GM21528 (cell line): ENCODE measurements around the gene NUDT21.
"Not testable (repeated sequence)": the region's sequence is repeated elsewhere in the genome, so short reads cannot be mapped to it uniquely, and the experiment has no call there.

ENCODE experiments used
- ATAC-seq: cut with Tn5 transposase; IDR thresholded peaks from one replicate; pipeline ENCODE4 v1.9.1; 2021; ENCODE audit warnings: mild to moderate bottlenecking, moderate library complexity; ENCODE audit not compliant: unreplicated experiment, low FRiP score

The NUDT21 gene

DNA sequence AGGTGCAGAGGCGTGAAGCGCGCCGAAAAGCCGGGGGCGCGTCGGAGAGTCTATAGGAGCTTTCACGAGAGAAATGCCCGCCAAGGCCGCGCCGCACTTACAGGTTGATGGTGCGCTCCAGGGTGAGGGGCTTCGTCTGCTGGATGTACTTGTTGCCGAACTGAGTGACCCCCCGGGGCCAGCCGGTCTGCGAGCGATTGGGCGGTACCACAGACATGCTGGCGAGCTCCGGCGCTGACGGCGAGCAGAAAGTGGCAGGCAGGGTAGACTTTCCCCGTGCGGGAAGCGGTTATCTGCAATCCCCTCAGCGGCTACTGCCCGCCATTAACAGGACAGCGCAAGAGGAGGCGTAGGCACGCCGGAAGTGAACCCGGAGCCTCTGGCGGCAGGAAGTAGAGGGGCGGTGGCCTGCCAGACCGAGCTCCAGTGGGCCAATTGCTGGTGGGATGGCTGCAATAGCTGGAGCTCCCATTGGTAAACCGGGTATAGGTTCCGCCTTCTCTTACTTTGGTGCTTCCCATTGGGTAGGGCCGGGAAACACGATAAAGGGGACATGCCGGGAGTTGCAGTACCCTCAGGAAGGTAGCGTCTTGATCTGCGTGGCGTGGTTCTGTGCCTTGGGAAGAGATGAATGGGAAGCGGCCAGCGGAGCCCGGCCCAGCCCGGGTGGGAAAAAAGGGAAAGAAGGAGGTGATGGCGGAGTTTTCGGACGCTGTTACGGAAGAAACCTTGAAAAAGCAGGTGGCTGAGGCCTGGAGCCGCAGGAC, at the start of gene NUDT21, which contains the start of gene OGFOD1:
NUDT21 (minus strand) TSS at position 347 of the 767 bp plus-strand sequence; CDS start at position 217, 130 bp downstream.
OGFOD1 (plus strand) TSS at position 569 of the 767 bp plus-strand sequence; CDS start at position 628, 59 bp downstream.
- ATAC-seq = peak; percentile 95

DNA sequence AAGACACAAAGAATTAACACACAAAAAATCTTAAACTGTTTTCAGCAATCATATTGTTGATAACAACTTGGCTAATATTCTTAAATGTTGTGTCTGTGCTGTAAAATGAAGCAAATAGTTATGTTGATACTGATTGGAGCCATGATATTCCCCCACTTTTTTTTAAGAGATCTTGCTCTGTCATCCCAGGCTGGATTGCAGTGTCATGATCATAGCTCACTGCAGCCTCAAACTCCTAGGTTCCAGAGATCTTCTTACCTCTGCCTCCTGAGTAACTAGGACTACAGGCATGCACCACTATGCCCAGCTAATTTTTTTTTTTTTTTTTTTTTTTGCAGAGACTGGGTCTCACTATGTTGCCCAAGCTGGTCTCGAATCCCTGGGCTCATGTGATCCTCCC, 42.7 kb upstream of the NUDT21 start:
- ATAC-seq = no peak

DNA sequence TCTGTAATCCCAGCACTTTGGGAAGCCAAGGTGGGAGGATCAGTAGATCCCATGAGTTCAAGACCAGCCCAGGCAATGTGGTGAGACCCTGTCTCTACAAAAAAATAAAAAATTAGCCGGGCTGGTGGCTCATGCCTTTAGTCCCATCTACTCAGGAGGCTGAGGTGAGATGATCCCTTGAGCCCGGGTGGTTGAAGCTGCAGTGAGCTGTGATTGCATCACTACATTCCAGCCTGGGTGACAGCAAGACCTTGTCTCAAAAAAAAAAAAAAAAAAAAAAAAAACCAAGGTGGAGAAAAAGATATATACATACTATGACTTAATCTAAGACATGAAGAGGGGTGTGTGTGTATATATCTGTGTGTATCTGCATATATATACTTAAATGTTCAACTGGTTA, 42.0 kb upstream of the NUDT21 start:
- ATAC-seq = no peak

DNA sequence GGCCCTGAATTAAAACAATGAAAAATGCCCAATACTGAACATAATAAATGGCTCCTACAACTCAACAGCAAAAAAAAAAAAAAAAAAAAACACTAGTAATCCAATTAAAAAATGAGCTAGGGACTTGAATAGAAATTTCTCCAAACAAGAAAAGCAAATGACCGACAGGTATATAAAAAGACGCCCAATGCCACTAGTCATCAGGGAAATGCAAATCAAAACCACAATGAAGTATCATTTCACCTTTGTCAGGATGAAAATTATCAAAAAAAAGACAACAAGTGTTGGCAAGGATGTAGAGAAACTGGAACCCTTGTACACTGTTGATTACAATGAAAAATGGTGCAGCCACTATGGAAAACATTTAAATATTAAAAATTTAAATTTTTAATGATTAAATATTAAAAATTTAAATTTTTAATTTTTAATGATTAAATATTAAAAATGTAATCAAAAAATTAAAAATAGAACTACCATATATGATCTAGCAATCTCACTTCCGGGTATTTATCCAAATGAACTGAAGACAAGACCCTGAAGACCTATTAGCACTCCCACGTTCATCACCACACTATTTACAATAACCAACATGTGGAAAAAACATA, 40.6 kb upstream of the NUDT21 start:
- no peak for ATAC-seq

DNA sequence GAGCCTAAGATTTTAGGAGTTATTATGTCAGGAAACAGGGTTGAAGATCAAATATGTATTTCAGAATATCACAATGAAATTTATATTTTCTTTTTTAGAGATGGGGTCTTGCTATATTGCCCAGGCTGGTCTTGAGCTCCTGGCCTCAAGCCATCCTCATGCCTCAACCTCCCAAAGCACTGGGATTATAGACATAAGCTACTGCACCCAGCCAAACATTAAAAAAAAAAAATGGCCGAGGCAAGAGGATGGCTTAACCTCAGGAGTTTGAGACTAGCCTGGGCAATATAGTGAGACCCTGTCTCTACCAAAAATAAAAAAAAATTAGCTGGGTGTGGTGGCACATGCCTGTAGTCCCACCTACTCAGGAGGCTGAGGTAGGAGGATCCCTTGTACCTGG, 37.7 kb upstream of the NUDT21 start:
- not testable (repeated sequence) for ATAC-seq

DNA sequence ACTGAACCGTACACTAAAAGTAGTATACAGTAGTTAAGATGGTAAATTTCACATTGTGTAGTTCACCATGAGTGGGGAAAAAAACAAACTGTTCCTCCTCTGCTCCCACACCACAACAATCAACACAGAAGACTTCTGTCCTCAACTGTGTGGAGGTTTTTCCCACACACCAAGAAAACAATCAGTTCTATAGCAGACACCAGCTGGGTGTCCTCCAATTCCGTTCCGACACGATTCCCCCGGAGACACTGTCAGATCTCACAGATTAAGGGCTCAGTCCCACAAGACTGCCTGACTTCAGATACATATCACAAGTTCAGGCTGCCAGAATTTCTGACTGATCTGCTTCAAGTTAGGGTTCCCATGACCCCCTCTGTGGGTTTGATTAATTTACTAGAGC, 36.9 kb upstream of the NUDT21 start:
- no peak for ATAC-seq

DNA sequence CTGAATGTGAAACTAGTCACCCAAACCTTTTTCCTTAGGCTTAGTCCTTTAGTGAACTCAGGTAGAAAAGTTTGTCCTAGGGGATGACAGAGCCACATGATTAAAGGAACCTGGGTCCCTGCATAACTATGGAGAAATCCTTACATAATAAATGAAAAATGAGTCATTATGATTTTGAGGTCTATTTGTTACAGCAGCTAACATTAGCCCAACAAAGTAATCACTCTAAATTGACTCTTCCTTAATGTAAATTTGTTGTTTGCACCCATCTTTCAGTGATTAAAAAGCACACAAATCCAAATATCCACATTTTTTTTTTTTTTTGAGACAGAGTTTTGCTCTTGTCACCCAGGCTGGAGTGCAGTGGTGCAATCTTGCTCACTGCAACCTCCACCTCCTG, 32.3 kb upstream of the NUDT21 start:
- no peak for ATAC-seq

DNA sequence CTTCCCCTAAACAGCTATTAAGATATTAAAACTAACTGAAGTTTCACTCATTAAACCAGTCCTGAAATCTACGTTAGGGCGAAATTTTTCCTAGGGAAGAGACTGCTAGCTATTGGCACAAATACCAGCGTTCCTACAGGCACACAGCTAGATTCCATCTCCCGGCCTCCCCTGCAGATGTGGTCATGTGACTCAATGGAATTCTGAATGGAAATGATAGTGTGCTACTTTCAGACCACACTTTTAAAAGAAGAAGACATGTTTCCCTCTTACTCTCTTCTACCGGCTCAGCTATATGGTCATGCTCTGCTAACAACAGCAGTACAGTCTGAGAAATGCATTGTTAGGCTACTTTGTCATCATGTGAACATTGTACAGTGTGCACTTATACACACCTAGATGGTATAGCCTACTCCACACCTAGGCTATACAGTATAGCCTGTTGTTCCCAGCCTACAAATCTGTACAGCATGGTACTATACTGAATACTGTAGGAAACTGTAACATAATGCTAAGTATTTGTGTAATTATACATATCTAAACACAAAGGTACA, 31.6 kb upstream of the NUDT21 start:
- ATAC-seq = no peak

DNA sequence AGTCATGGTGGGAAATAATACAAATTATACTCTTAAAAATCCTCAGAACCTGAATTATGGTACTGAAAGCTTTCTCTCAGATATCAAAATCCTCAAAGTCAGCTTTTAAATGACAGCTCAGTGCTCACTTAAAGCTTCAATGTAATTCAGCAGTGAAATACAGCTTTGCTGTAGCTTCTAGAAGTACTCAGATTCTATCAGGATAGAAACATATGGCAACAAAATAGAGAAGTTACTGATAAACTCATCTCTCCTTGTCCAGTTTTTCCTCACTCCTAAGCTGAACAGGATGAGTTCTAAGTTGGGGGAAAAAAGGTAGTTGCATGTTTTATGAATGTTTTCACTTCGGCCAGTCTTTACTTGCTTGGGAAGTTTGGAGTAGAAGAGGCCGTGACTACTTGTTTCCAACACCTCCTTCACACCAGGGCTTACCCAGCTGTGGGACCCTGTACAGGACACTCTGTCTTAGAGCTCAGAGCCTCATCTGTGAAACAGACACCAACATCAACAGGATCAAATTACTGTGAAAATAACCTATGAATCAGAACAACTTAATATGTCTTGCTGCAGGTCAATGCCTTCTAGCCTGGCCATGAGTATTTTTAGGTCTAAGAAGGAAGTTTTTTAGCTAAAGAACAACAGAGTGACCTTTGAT, 30.5 kb upstream of the NUDT21 start:
- ATAC-seq = no peak

DNA sequence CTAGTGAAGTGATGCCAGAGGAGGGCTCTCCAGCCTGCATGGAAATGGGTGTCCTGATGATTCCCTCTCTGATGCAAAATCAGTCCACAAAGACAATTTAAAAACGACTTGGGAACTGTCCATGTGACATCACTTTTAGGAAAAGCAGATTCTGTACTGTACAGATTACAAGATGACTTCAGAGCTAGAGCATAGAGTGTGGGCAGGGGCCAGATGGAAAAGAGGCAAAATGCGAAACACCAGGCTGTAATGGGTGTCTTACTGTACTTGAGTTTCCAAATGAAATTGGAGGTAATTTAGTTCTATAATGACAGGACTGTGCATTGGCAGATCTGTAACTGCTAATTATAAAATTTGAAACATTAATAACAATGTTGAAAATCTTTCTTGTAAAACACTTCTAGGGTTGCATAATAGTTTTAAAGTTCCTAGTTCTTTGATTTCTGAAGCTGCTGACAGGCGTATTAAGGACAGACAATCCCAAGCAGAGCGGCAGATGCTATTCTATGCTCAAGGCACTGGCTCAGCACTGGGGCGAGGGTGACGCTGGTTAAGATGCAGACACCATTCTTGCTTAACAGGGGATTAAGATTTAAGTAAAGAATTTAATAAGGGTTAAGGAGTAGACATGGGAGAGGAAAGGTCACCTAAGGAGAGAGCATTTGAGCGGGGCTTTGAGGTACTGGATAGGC, 29.8 kb upstream of the NUDT21 start:
- ATAC-seq = no peak

DNA sequence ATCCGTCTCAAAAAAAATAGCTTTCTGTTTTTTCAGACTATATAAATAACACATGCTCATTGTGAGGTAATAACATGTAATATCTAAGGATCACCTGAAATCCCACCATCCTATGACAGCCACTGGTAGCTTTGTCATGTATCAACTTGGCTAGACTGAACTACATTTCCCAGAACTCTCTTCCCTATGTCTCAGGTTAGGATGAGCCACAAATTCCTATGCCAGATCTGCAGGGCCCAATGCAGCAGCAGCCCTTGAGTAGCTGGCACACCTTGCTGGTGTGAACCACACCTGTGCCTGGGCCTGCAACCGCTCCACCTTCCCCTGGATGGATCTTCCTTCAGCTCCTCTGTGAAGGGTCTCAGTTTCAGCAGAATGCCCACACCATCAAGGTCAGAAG, 28.3 kb upstream of the NUDT21 start:
- ATAC-seq = no peak

DNA sequence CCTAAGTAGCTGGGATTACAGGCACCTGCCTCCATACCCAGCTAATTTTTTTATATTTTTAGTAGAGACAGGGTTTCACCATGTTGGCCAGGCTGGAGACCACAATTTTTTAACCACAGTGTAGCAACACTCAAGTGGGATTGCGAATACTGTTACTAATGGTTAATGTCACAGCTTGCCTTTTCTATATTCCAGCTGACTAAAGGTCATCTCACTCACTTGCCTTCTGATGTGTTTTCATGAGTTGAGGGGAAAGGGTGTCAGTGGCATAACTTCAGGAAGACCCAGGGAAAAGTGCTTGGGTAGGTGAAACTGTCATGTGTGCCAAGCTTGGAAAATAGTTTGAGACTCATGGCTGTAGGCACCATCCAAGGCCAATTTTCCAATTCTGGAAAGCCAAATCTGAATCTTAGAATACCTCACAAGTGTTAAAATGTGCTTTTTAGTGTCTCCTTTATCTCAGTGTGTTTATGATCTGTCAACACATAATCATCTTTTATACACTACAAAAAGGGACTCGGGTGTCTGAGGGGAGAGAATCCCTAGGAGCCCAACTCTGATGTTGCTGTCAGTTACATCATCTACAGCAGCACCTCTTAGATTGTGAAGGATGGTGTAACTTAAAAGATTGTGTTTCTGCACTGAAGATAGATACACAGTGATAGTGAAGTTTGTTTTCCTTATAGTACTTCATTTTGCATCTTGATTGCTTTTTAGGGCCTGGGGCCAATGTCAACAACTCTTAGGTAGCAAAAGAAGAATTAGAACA, 27.3 kb upstream of the NUDT21 start:
- ATAC-seq = no peak

DNA sequence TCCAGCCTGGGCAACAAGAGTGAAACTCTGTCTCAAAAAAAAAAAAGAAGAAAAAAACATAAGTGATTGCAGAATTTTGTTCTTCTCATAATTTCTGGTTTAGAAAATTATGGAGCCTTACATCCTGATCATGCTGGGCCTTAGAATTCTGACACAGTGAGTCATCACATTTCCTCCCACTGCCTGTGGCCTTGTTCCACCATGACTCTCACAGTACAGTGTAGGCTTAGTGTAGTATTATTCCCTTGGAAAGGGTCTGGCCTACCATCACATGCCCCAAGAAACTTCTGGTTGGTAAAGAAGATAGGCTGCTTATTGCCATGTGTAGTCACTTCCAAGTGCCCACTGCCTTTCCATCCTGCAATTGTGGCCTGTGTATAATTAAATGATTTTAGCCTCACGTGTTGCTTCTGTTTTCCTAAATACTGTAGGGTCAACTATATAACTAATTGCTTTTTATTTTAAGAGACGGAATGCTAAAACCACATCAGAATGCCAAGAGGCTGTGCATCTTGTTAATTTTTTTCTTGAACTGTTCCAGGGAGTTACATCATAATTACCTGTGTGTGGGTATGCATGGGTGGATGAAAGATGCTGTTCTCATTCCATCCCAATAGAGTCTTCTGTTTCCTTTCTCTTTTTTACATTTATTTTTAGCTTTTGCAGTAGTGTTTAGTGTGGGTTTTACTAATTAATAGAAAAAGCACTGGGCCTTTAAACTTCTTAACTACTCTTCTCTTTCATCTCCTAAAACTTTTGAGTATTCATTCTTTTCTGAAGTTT, 26.2 kb upstream of the NUDT21 start:
- no peak for ATAC-seq

DNA sequence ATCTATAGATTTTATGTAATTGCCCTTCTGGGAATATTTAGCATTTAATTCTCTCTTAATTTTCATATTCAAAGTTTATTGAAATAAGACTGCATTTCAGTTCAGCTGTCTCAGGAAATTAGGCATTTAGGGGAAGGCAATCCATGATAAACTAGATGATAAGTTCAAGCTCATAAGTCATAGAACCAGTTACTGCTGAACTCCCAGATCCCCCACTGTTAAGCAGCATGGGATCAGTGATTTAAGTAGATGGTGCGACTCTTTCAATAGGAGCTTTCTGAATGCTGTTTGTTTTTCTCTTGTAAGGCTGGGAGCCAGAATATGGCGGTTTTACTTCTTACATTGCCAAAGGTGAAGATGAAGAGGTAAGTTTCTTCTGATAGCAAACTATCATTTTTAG, 24.1 kb upstream of the NUDT21 start:
- ATAC-seq = no peak

DNA sequence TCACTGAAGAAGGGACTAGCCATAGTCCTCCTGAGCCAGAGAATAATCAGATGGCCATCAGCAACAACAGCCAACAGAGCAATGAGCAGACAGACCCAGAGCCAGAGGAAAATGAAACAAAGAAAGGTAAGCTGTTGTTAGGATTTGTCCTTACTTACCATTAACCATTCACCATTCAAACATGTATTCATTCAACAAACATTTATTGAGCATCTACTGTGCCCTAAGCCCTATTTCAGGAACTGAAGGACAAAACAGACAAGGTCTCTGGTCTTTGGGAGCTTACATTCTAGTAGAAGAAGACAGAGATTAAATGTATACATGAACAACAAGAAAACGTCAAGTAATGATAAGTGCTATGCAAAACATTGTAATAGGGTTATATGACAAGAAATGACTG, 19.5 kb upstream of the NUDT21 start:
- ATAC-seq = no peak

DNA sequence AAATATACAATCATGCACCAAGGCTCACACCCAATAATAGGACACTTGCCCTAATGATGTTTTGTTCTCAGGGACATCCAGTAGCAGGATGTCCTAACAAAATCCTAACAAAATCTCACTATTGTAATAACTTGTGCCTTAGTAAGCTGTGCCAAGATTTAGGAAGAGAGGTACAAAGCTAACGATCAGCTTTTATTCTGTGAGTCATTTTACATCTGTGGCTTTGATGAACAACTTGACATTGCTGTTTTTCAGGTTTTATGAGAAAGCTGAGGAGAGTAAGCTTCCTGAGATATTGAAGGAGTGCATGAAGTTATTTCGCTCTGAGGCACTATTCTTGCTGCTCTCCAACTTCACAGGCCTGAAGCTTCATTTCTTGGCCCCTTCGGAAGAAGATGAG, 19.1 kb upstream of the NUDT21 start:
- ATAC-seq = no peak

DNA sequence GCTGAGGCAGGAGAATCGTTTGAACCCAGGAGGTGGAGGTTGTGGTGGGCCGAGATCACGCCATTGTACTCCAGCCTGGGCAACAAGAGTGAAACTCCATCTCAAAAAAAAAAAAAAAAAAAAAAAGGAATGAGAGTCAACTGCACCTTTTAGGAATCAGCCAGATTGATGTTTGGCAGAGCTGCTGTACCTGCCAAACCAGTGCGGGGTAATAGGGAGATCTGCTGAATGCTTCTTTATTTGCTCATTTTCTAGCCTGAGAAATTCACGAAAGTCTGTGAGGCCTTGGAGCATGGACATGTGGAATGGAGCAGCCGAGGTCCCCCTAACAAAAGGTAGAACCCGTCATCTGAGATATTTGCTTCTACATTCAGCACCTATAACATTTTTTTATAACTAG, 18.6 kb upstream of the NUDT21 start:
- ATAC-seq = no peak

DNA sequence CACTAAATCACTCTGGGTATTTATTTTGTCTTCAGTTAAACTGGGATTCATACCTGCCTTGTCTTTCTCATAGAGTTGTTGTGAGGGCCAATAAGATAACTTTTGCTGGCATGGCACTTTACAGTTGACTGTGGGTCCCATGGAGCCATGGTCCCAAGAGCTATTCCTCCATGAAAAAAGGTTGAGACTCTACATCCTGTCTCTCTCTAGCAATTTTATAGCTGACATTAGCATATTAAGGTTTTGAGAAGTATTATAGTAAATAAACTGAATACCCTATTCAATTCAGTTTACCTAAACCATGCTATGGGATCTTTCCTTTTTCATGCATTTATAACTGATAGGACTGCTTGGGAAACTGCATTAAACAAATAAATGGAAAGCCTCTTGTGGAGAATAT, 17.7 kb upstream of the NUDT21 start:
- ATAC-seq = no peak

DNA sequence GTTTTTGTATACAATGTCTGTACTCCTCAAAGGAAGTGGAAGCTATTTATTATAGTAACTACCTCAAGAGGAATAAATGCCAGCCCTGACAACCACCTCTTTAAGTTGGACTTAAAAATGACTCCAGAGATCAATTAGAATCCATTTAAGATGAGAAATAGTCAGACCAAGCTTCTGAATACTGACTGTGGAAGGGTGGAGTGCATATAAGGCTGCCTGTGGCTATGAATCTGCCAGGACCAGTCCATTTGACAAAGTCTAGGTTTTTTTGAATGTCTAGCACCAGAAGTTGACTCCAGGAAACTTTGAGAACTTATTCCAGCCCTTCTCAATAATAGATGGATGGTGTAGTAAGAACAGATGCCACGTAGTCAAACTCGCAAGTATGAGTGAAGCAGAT, 15.2 kb upstream of the NUDT21 start:
- ATAC-seq = no peak
